GM12873 (cell line): ENCODE measurements around the gene POLR3GL.

Experiments
- TF ChIP-seq, protein P1 (sequence below): IDR thresholded peaks from 2 replicates; pipeline ENCODE4 v1.5.1; 2012; ENCODE audit warnings: low read depth, mild to moderate bottlenecking, moderate library complexity, low read length, control low read depth; ENCODE audit not compliant: insufficient read depth; ENCODE audit errors: missing control alignments

POLR3GL gene

DNA sequence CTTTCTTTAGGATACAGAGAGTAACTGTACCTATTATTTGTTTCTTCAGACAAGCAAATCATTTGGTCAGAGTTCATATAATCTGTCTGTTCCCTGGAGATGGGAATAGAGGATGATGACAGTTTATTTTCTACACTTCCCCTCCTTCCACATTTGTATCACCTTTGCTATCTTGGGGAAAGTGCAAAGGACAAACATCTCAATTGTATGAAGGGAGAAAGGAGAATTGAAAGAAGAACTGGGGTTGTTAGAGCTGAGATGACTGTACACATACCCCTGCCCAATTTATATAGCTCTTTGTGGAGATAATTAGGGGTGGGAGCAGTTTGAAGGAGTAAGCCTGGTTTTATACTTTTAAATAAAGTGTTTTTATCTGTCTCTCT, 14.0 kb downstream of the POLR3GL start:
- TF ChIP-seq, protein P1, sequence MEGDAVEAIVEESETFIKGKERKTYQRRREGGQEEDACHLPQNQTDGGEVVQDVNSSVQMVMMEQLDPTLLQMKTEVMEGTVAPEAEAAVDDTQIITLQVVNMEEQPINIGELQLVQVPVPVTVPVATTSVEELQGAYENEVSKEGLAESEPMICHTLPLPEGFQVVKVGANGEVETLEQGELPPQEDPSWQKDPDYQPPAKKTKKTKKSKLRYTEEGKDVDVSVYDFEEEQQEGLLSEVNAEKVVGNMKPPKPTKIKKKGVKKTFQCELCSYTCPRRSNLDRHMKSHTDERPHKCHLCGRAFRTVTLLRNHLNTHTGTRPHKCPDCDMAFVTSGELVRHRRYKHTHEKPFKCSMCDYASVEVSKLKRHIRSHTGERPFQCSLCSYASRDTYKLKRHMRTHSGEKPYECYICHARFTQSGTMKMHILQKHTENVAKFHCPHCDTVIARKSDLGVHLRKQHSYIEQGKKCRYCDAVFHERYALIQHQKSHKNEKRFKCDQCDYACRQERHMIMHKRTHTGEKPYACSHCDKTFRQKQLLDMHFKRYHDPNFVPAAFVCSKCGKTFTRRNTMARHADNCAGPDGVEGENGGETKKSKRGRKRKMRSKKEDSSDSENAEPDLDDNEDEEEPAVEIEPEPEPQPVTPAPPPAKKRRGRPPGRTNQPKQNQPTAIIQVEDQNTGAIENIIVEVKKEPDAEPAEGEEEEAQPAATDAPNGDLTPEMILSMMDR, result no peak

DNA sequence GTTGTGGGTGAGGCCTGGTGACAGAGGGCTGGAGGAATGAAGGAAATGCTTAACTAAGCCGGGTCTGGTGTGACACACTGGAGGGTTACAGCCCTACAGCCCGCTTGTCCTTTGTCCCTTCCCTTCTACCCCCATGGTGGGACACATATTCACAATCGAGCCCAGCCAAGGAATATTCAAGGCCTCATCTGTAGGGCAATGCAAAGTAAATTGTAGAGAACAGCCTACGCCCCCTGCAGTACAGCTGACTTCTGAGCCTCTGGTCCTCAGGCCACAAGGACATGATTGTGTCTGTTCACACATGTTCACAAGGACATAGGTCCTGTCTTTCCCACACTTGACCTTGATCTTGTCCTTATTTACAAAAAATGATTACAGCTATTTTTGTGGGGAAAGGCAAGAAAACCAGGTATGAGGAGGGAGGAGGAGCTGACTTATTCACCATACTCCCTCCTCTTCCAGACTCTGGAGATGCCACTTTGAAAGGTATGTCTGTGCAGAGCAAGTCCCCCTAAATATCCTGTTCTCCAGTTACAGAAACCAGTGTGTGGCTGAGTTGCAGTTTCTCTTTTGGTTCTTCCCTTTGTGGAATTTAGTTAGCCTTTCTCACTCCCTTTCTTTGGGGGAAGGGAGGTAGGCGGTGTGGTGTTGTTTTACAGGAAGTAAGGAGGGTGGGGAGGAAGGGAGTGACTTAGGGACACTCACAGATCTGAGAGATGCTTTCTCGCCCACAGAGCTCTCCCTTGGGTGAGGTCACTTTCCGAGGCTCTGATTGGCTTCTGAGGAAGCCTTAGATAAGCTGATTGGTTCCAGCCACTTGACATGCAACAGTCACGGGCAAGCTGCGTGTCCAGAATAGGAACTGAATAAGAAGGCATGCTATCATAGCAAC, 14.6 kb downstream of the POLR3GL start:
- TF ChIP-seq, protein P1, result peak; percentile 52

DNA sequence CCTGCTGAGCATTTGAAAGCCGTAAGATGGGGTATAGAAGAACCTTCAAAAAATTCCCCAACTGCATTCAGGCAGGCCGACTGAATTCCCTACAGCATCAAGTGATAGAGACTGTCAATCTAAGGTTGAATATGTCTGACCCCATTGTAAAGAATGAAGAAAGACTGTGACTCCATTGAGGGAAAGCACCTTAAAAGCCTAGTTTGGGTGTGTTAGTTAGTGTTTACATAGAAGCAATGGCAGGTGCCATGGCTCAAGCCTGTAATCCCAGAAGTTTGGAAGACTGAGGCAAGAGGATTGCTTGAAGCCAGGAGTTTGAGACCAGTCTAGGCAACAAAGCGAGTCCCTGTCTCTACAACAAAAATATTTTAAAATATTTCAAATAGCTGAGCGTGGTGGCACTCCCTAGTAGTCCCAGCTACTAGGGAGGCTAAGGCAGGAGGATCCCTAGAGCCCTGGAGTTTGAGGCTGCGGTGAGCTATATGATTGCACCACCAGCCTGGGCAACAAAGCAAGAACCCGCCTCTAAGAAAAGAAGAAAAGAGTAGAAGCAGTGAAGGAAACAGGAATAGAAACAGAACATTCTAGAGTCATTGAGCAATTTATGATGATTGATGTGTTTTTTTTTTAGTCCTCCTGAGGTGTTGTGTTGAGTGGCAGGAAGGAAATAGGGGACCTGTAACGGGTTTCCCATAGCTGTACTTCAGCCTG, 15.4 kb downstream of the POLR3GL start:
- TF ChIP-seq, protein P1, result no peak

DNA sequence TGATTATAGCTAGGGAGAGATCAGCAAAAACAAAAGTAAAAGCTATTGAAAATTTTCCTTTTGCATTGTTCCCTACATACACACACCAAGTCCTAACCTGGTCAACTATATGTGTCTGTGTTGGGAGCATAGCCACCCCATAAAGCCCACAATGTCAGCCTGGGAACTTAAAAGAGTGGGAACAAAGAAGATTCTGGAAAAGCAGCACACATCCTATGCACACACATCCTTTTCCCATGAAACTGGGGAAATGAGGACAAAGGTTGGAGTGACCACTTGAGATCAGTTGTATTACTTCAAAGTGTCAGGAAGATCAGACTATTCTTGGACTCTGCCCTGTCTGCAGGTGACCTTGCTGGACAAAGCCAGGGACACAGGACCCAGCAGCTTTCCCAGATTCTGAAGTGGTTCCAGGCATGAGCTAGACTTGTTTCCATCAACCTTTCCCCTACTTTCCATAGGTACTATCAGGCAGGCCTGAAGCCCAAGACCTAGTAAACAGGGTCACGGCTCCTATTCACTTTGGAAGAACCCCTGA, 16.0 kb downstream of the POLR3GL start:
- TF ChIP-seq, protein P1, result no peak

DNA sequence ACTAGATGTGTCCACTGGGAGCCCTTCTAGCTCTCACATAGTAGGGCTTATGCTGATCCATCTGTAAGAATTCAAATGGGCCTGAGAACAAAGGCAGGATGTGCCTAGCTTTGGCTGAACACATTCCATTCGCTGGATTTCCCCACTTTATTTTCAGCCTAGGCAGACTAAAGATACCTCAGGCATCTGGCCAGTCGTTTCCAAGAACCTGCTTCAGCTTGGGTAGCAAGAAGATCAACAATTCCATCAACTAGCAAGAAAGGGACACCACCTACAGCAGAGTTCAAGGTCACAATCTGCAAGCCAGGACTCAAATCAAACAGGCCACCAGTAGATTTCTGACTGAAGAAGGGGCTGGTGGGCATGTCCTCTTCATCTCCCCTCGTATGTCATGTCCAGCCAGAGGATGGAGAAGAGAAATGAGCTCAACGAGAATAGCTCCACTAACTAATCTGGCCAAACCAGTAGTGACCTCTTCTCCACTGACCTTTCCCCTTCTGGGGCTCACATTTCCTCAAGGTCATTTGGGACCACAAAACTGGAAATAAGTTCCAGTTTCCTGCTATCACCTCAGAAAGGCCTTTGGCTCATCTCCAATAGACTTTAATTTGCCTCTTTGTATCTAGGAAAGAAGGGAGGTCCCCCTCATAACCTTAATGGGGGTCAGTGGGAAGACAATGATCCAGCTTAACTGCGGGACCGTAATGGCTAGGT, 17.7 kb downstream of the POLR3GL start:
- TF ChIP-seq, protein P1, result no peak

DNA sequence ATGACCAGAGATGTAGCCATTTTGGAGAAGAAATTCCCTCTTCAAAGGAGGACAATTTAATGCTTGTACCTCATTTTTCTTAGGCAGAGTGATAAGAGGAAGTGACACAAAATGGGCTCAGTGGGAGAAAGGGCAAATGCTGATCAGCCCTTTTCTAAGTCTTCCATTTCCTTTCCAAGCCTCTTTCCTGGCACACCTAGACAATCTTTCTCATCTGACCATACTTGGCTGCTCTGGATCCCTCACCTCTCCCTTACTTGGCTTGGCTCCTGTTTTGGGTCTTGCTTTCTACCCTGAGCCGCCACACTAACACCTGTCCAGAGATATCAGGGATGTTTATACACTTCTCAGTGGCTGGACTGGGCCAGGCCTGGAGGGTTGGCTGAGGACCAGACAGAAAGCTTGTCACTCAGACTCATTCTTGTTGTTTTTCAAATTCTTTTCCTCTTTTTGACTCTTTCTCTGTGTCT, 18.8 kb downstream of the POLR3GL start:
- TF ChIP-seq, protein P1, result no peak
